OCI-LY7 (cell line): ENCODE results near the gene MARVELD3. TPM values are rescaled to one million over a fixed set of nuclear protein-coding genes. Genes with fewer than 3 reads are reported as not detected.

Experiments
- BruUV-seq: library from RNA; stranded (reverse); fragments of 400-500 nt; replicated peaks from 2 replicates; lab custom pipeline; 2021; lab: Mats Ljungman, UMichigan
- CTCF ChIA-PET: fragments of 300-600 bp; sonication (Branson Sonifier 250); formaldehyde crosslinking; loops from one replicate; lab custom pipeline; 2022; ENCODE audit warnings: antibody characterized with exemption; ENCODE audit not compliant: unreplicated experiment; lab: Charles Lee
- POLR2A ChIA-PET: fragments of 300-600 bp; sonication (Branson Sonifier 250); formaldehyde crosslinking; loops from one replicate; lab custom pipeline; 2022; ENCODE audit warnings: antibody characterized with exemption; lab: Charles Lee
- DNase-seq: peaks from one replicate; pipeline ENCODE4 v3.0.0-alpha.2; 2015; ENCODE audit warnings: low spot score
- H2AFZ ChIP-seq: fragments of 200-600 bp; sonication (generic), shearing (Covaris generic); 2 replicates; pipeline ENCODE4 v1.6.1; 2014; ENCODE audit warnings: mild to moderate bottlenecking, antibody characterized with exemption, low read length, moderate library complexity
- H3K27ac ChIP-seq: fragments of 200-600 bp; sonication (generic); 2 replicates; pipeline ENCODE4 v1.5.1; 2014; ENCODE audit warnings: mixed run types, low read depth, mild to moderate bottlenecking, moderate library complexity, low read length, inconsistent platforms; ENCODE audit not compliant: poor library complexity, severe bottlenecking
- H3K36me3 ChIP-seq: fragments of 200-600 bp; sonication (generic); 2 replicates; pipeline ENCODE4 v1.6.1; 2014; ENCODE audit warnings: mild to moderate bottlenecking, antibody characterized with exemption, low read length, moderate library complexity, mixed read lengths; ENCODE audit not compliant: insufficient read depth
- H3K4me1 ChIP-seq: fragments of 200-600 bp; sonication (generic); 2 replicates; pipeline ENCODE4 v1.5.1; 2014; ENCODE audit warnings: mild to moderate bottlenecking, low read length; ENCODE audit not compliant: insufficient read depth, poor library complexity, severe bottlenecking
- H3K4me2 ChIP-seq: fragments of 200-600 bp; sonication (generic); 2 replicates; pipeline ENCODE4 v1.6.1; 2014; ENCODE audit warnings: mild to moderate bottlenecking, low read length
- H3K4me3 ChIP-seq: fragments of 200-600 bp; sonication (generic); 2 replicates; pipeline ENCODE4 v1.5.1; 2014; ENCODE audit warnings: mild to moderate bottlenecking, low read depth, low read length; ENCODE audit not compliant: poor library complexity, severe bottlenecking
- H3K79me2 ChIP-seq: fragments of 200-600 bp; sonication (generic); 2 replicates; pipeline ENCODE4 v1.6.1; 2016; ENCODE audit warnings: low read depth, mild to moderate bottlenecking, low read length, moderate library complexity, mixed read lengths; ENCODE audit not compliant: insufficient read depth
- H3K9me2 ChIP-seq: fragments of 200-600 bp; sonication (generic); 2 replicates; pipeline ENCODE4 v1.6.1; 2016; ENCODE audit warnings: mild to moderate bottlenecking, low read length, mixed read lengths; ENCODE audit not compliant: insufficient read depth
- H3K9me3 ChIP-seq: fragments of 200-600 bp; sonication (generic); 2 replicates; pipeline ENCODE4 v1.6.1; 2014; ENCODE audit warnings: mild to moderate bottlenecking, mixed run types, low read length, mixed read lengths
- H4K20me1 ChIP-seq: fragments of 200-600 bp; sonication (generic); 2 replicates; pipeline ENCODE4 v1.6.1; 2014; ENCODE audit warnings: mild to moderate bottlenecking, antibody characterized with exemption, low read length, moderate library complexity, mixed read lengths; ENCODE audit not compliant: insufficient read depth
- EZH2phosphoT487 ChIP-seq: fragments of 200-600 bp; sonication (generic); IDR thresholded peaks from 2 replicates; pipeline ENCODE4 v1.6.1; 2018; ENCODE audit warnings: low read depth, borderline replicate concordance, mild to moderate bottlenecking, mixed run types, antibody characterized with exemption, low read length, moderate library complexity, mixed read lengths
- intact Hi-C: fragments of 100-400 bp; cut with micrococcal nuclease; formaldehyde crosslinking; loops from one replicate; pipeline ENCODE4 v1.10.0; 2022; ENCODE audit not compliant: unreplicated experiment
- total RNA-seq, 2 experiments: library from RNA; depleted of rRNA in 1 of 2; stranded (reverse); fragments of >200 nt in 1 of 2; shearing (Covaris generic) in 1 of 2; gene quantifications; 2 replicates each; pipeline ENCODE4 v1.2.3, GENCODE V29; 2014 to 2022
- TF ChIP-seq, protein P1 (sequence below): fragments of 200-600 bp; sonication (generic); conservative IDR thresholded peaks from 2 replicates; pipeline ENCODE4 v1.5.1; 2014; ENCODE audit warnings: mild to moderate bottlenecking, antibody characterized with exemption, low read length, moderate library complexity, mixed read lengths

MARVELD3 gene
- total RNA-seq, 2 experiments from 2014 or later = not detected

DNA sequence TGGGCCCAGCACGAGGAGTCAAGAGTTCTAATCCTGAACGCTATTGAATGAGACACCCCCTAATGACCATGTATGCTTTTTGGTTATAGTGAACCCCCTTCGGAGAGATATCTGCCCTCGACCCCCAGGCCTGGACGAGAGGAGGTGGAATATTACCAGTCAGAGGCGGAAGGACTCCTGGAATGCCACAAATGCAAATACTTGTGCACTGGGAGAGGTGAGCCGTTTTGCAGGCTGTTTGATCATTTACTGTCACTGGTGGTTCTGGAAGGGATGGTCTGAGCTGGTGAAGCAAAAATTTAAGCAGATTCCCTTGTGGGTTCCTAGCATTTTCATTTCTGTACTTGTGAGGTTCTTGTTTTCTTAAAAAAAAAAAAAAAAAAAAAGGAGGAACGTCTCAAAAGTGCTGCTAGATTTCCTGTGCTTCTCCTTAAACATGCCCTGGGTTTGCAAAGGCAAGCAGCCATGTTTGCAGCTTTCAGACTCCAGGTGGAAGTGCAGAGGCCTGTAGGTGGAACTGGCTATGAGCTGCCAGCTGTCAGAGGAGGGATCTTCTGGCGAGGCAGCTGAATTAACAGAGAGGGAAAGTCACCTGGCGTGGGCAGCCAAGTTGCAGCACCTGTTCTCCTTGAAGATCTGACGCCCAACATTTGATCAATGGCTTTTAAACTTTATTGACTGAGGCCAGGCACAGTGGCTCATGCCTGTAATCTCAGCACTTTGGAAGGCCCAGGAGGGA lies 3.5 kb downstream of the MARVELD3 start:
- no TSS peak for BruUV-seq
- Histone ChIP-seq H2AFZ (no peak overlapping the region), H3K4me3 (no peak overlapping the region), H3K27ac (no peak overlapping the region), H4K20me1 (no peaks in the 10 kb centered on the region), H3K9me2 (no peaks in the 10 kb centered on the region), H3K9me3 (no peaks in the 10 kb centered on the region), H3K4me1 (no peaks in the 10 kb centered on the region), H3K36me3 (no peaks in the 10 kb centered on the region), H3K4me2 (no peak overlapping the region), H3K79me2 (no peaks in the 10 kb centered on the region)
- no peak for DNase-seq
- intact Hi-C loops = no loop called here
- no peak for TF ChIP-seq EZH2phosphoT487
- TF ChIP-seq, protein P1, sequence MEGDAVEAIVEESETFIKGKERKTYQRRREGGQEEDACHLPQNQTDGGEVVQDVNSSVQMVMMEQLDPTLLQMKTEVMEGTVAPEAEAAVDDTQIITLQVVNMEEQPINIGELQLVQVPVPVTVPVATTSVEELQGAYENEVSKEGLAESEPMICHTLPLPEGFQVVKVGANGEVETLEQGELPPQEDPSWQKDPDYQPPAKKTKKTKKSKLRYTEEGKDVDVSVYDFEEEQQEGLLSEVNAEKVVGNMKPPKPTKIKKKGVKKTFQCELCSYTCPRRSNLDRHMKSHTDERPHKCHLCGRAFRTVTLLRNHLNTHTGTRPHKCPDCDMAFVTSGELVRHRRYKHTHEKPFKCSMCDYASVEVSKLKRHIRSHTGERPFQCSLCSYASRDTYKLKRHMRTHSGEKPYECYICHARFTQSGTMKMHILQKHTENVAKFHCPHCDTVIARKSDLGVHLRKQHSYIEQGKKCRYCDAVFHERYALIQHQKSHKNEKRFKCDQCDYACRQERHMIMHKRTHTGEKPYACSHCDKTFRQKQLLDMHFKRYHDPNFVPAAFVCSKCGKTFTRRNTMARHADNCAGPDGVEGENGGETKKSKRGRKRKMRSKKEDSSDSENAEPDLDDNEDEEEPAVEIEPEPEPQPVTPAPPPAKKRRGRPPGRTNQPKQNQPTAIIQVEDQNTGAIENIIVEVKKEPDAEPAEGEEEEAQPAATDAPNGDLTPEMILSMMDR = no peak
- POLR2A ChIA-PET = interaction anchor here (0.7 kb wide), 2 partner anchors 45 to 50 kb away, joined by 3 to 5 read pairs; no protein-coding TSS in a partner anchor
- CTCF ChIA-PET = no interaction called here

DNA sequence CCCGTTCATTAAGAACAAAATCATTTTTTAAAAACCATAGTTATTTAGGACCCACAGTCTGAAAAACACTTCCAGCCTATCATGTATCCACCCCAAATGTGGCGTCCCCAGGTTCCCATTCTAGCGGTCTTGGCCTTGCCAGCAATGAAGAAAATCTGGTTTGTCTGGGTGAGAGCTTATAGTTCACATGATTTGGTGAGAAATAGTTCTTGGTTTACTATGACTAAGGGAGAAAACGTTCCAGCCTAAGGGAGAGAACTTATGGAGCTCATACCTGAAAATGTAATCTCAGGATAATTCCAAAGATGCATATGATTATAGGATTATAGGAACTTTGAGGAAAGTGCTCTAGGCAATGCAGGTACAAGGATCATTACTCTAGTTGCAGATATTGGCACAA lies 4.8 kb downstream of the MARVELD3 start:
- no TSS peak for BruUV-seq
- intact Hi-C loops = no loop called here
- H3K4me1 ChIP-seq = no peaks in the 10 kb centered on the region
- no peak for DNase-seq
- POLR2A ChIA-PET = interaction anchor here (0.5 kb wide), 1 partner anchor 76 kb away, joined by 4 read pairs; no protein-coding TSS in a partner anchor
- no peak overlapping the region for H3K4me2 ChIP-seq
- no peaks in the 10 kb centered on the region for H3K9me2 ChIP-seq
- no peaks in the 10 kb centered on the region for H3K36me3 ChIP-seq
- H2AFZ ChIP-seq = no peak overlapping the region
- no peaks in the 10 kb centered on the region for H3K9me3 ChIP-seq
- no peak overlapping the region for H3K27ac ChIP-seq
- no peaks in the 10 kb centered on the region for H3K79me2 ChIP-seq
- no peak overlapping the region for H3K4me3 ChIP-seq
- no peak for TF ChIP-seq EZH2phosphoT487
- TF ChIP-seq, protein P1 = no peak
- H4K20me1 ChIP-seq = no peaks in the 10 kb centered on the region
- CTCF ChIA-PET = no interaction called here

DNA sequence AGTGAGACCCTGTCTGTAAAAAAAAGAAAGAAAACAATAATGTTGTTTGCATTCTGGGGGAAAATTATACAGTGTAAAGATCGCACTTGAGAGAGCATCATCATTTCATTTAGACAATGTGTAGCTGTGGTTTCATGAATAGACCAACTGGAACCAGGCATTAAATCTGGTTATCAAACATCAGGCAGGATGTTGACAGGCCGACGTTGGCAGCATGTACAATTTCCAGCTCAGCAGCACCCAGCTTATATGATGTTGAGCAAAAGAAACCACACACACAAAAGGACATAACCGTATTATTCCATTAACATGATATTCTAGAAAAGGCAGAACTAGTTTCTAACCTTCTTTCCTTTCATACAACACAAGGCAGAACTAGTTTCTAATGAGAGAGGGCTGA lies 5.8 kb downstream of the MARVELD3 start:
- Histone ChIP-seq H3K4me1 (no peaks in the 10 kb centered on the region), H3K27ac (no peak overlapping the region), H3K4me3 (no peak overlapping the region), H3K4me2 (no peak overlapping the region), H3K36me3 (no peaks in the 10 kb centered on the region), H3K9me2 (no peaks in the 10 kb centered on the region), H3K79me2 (no peaks in the 10 kb centered on the region), H2AFZ (0 out of 2 replicates have a peak overlapping the region, but pooled peaks have one; percentile 13), H3K9me3 (no peaks in the 10 kb centered on the region), H4K20me1 (no peaks in the 10 kb centered on the region)
- ChIA-PET CTCF (no interaction called here), POLR2A (no interaction called here)
- TF ChIP-seq, protein P1 = no peak
- TF ChIP-seq EZH2phosphoT487 = no peak
- DNase-seq = no peak
- intact Hi-C loops = no loop called here
- no TSS peak for BruUV-seq
